GM18517 (cell line): Measurements from ENCODE around the gene MMP2.
A peak's percentile ranks its signal among the peaks of the same experiment; 100 is the strongest.

Source experiments
- ATAC-seq: cut with Tn5 transposase; IDR thresholded peaks from one replicate; pipeline ENCODE4 v1.9.1; 2021; ENCODE audit warnings: mild to moderate bottlenecking, moderate library complexity; ENCODE audit not compliant: unreplicated experiment

Gene MMP2

GRCh38 chr16:55468352-55468990, 10.5 kb upstream of the MMP2 start:
- ATAC-seq: no peak

- ATAC-seq: no peak
Measured at GRCh38 chr16:55469821-55470532, 9.0 kb upstream of the MMP2 start.

GRCh38 chr16:55470533-55471371, 8.2 kb upstream of the MMP2 start:
- no peak for ATAC-seq

- ATAC-seq: peak; percentile 59
Measured at GRCh38 chr16:55471448-55472097, 7.4 kb upstream of the MMP2 start.

GRCh38 chr16:55473587-55473986, 5.4 kb upstream of the MMP2 start:
- no peak for ATAC-seq

- no peak for ATAC-seq
Measured at GRCh38 chr16:55474821-55475220, 4.2 kb upstream of the MMP2 start.

GRCh38 chr16:55475919-55476318, 3.1 kb upstream of the MMP2 start:
- ATAC-seq: no peak

- no peak for ATAC-seq
Measured at GRCh38 chr16:55476625-55477533, 2.1 kb upstream of the MMP2 start.

- ATAC-seq: no peak
Measured at GRCh38 chr16:55477736-55478135, 1.3 kb upstream of the MMP2 start.

GRCh38 chr16:55479430-55480140, 587 bp downstream of the MMP2 start:
- ATAC-seq: no peak

GRCh38 chr16:55480228-55480655, 1.2 kb downstream of the MMP2 start:
- ATAC-seq: no peak

GRCh38 chr16:55481023-55481422, 2.0 kb downstream of the MMP2 start:
- ATAC-seq: no peak

GRCh38 chr16:55482056-55482455, 3.1 kb downstream of the MMP2 start:
- ATAC-seq: no peak

GRCh38 chr16:55487048-55487803, 8.2 kb downstream of the MMP2 start:
- ATAC-seq: no peak

GRCh38 chr16:55488306-55488705, 9.3 kb downstream of the MMP2 start:
- no peak for ATAC-seq

GRCh38 chr16:55489119-55489955, 10.3 kb downstream of the MMP2 start:
- ATAC-seq: no peak

GRCh38 chr16:55489956-55490265, 10.9 kb downstream of the MMP2 start:
- ATAC-seq: no peak

- ATAC-seq: no peak
Measured at GRCh38 chr16:55490301-55490700, 11.3 kb downstream of the MMP2 start.
